HFFc6 (cell line): ENCODE results near the gene DISP2. TPM values are rescaled to one million over a fixed set of nuclear protein-coding genes. Genes with fewer than 3 reads are reported as not detected.

Experiments used
- DNase-seq: peaks from one replicate; pipeline ENCODE4 v3.0.0-alpha.2; 2018
- H3K27ac Mint-ChIP-seq: 2 replicates; pipeline ENCODE4 v1.8.0; 2020; ENCODE audit warnings: mild to moderate bottlenecking, mixed read lengths
- H3K27me3 Mint-ChIP-seq: 2 replicates; pipeline ENCODE4 v1.8.0; 2021; ENCODE audit warnings: mild to moderate bottlenecking, moderate library complexity, mixed read lengths; ENCODE audit not compliant: insufficient read depth
- H3K36me3 Mint-ChIP-seq: 2 replicates; pipeline ENCODE4 v1.8.0; 2021; ENCODE audit warnings: low read depth, mixed read lengths
- H3K4me1 Mint-ChIP-seq: 2 replicates; pipeline ENCODE4 v1.8.0; 2020; ENCODE audit warnings: low read depth, mixed read lengths
- H3K4me3 Mint-ChIP-seq: 2 replicates; pipeline ENCODE4 v1.8.0; 2020; ENCODE audit warnings: mild to moderate bottlenecking, moderate library complexity, mixed read lengths
- H3K9me3 Mint-ChIP-seq: 2 replicates; pipeline ENCODE4 v1.8.0; 2020; ENCODE audit warnings: mild to moderate bottlenecking, mixed read lengths
- CTCF ChIP-seq: fragments of 200-600 bp; sonication (generic); IDR thresholded peaks from 2 replicates; pipeline ENCODE4 v1.5.0; 2021; ENCODE audit warnings: antibody characterized with exemption, mild to moderate bottlenecking
- total RNA-seq, 6 experiments: library from RNA; stranded (reverse); fragmentation: NEBNext Ultra II Directional; extraction: Animal tissue kit (Norgen Biotek cat#: 25700); gene quantifications; 2 replicates in 1 of 6; 3 replicates in 5 of 6; pipeline ENCODE4 v1.2.3, GENCODE V29; 2021

DISP2 gene
- total RNA-seq, 6 experiments from 2014 or later: 0.03 to 0.26 (median 0.21) TPM

GRCh38 chr15:40357246-40357645, 773 bp upstream of the DISP2 start:
- H3K9me3 Mint-ChIP-seq: no peaks in the 10 kb centered on the region
- H3K27ac Mint-ChIP-seq: no peak overlapping the region
- TF ChIP-seq CTCF: no peak
- H3K36me3 Mint-ChIP-seq: no peaks in the 10 kb centered on the region
- peaks cover 35% of the 10 kb centered on the region for H3K27me3 Mint-ChIP-seq
- H3K4me1 Mint-ChIP-seq: peaks cover 8% of the 10 kb centered on the region; the same call in 1 of the 2 replicates
- no peak for DNase-seq
- peak overlapping the region; percentile 83; the same call in 1 of the 2 replicates for H3K4me3 Mint-ChIP-seq

- no peak for TF ChIP-seq CTCF
- peak overlapping the region; percentile 51 for H3K4me3 Mint-ChIP-seq
- H3K27ac Mint-ChIP-seq: no peak overlapping the region
- H3K27me3 Mint-ChIP-seq: peaks cover 34% of the 10 kb centered on the region
- no peak for DNase-seq
- H3K4me1 Mint-ChIP-seq: peaks cover 8% of the 10 kb centered on the region; the same call in 1 of the 2 replicates
- H3K36me3 Mint-ChIP-seq: no peaks in the 10 kb centered on the region
- no peaks in the 10 kb centered on the region for H3K9me3 Mint-ChIP-seq
Measured at GRCh38 chr15:40358471-40359353, 693 bp downstream of the DISP2 start.

GRCh38 chr15:40360015-40360414, 2.0 kb downstream of the DISP2 start:
- no peaks in the 10 kb centered on the region for H3K9me3 Mint-ChIP-seq
- no peak for TF ChIP-seq CTCF
- no peaks in the 10 kb centered on the region for H3K4me1 Mint-ChIP-seq
- no peak overlapping the region for H3K27ac Mint-ChIP-seq
- H3K36me3 Mint-ChIP-seq: no peaks in the 10 kb centered on the region
- no peak overlapping the region for H3K4me3 Mint-ChIP-seq
- peaks cover 33% of the 10 kb centered on the region for H3K27me3 Mint-ChIP-seq
- DNase-seq: no peak

- Mint-ChIP-seq H3K36me3 (no peaks in the 10 kb centered on the region), H3K27me3 (peaks cover 40% of the 10 kb centered on the region)
- no peak for TF ChIP-seq CTCF
Measured at GRCh38 chr15:40361640-40362039, 3.6 kb downstream of the DISP2 start.

GRCh38 chr15:40363611-40364010, 5.6 kb downstream of the DISP2 start:
- Mint-ChIP-seq H3K27ac (no peak overlapping the region), H3K4me1 (no peaks in the 10 kb centered on the region), H3K36me3 (no peaks in the 10 kb centered on the region), H3K4me3 (no peak overlapping the region), H3K9me3 (no peaks in the 10 kb centered on the region), H3K27me3 (peaks cover 42% of the 10 kb centered on the region)
- DNase-seq: no peak
- no peak for TF ChIP-seq CTCF

More at GRCh38 chr15:40361640-40362039, 3.6 kb downstream of the DISP2 start:
- no peak for DNase-seq
- Mint-ChIP-seq H3K4me1 (no peaks in the 10 kb centered on the region), H3K9me3 (no peaks in the 10 kb centered on the region), H3K27ac (no peak overlapping the region), H3K4me3 (no peak overlapping the region)
